ENCODE measurements around the gene TRIM66.

Gene TRIM66

DNA sequence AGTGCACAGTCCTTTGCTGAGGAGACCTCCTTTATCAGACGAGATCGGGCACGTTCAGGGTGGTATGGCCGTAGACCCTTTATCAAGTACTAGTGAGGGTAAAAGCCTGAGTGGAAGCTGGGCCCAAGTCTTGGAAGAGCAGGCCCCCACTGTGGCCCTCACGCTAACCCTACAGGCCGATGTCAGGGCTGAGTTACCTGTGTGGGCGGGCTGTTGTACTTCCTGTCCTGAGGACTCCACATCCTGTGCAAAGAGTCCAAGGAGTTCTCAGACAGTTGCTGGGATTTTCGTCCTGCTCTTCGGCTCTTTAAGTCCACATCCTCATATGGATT, 35.0 kb upstream of the TRIM66 start:
- FAIRE-seq (no peak), DNase-seq (ENCODE audit: extremely low spot score, insufficient read length, low read depth) (no peak)

DNA sequence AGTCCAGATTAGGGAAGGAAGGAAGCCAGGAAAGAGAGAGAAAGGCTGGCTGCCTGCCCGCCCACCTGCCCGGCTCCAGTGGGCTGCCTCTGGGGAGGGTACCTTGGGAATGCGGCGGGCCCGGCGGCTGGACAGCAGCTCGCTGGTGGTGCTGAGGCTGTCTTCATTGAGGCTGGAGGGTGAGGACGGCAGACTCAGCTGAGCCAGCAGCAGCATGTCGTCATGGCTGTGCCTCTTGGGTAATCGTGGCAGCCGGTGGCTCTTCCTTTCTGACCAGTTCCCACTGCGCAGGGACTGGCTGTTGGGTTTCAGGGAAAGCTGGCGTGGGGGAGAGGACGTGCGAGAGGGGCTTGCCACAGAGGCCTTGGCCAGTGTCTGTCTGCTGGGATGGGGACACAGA, 33.0 kb upstream of the TRIM66 start:
- no peak for DNase-seq (ENCODE audit: extremely low spot score, insufficient read length, low read depth)
- no peak for FAIRE-seq

DNA sequence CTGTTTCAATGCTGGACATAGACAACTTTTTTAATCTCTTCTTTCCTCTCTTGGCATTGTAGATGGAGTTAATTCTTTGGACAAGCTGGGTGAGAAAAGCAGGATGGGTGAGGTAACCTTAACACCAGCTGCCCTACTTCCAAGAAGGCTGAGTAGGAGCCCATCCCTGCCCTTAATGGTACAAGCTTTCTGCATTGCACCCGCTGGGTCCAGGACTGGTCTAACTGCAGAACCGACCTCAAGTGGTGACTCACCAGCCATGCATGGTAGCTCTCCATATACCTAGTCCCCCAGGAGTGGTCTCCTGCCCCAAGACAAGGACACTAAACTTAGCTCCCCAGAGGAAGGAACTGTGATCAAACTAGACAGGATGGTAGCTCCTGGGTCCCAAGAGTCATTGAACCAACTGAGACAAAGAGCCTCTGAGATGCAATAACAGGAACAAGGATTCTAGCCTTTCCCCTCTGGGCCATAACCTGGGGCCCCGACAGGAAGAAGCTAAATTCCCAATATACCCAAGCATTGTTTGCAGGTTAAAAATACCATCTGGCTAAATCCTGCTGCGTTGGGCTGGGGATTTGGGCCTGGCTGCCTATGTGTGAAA, 32.3 kb upstream of the TRIM66 start:
- FAIRE-seq (no peak), DNase-seq (ENCODE audit: extremely low spot score, insufficient read length, low read depth) (no peak)

DNA sequence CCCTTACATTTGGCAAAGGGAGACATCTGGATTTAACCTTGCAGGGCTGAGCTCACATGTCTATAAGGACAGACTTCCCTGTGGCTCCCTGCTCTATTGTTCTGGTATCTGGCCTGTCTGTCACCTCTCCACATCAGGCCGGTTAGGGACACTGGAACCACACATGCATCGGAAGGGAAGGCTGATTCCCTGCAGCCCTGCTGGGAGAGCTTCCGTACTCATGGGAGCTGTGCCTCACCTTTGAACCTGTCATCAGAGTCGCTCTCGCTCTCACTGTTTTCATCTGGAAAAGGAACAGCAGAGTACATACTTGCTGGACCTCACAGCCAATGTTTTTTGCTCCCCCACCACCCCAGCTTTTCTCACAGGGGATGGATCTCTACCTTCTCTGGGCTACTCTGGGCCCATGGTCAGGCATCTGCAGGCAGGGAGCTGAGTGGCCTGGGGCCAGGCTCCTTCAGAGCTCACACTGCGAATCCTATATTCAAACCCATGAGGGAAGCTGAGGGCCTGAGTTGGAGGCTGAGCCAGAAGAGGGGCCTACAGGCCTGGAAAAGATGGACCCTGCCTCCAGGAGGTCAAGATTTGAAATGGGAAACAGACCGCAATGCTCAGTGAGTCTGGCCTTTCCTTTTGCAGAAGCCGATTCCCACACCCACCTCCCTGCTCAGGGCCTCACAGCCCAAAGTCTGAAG, 31.4 kb upstream of the TRIM66 start:
- DNase-seq (ENCODE audit: extremely low spot score, insufficient read length, low read depth) = no peak
- no peak for FAIRE-seq

DNA sequence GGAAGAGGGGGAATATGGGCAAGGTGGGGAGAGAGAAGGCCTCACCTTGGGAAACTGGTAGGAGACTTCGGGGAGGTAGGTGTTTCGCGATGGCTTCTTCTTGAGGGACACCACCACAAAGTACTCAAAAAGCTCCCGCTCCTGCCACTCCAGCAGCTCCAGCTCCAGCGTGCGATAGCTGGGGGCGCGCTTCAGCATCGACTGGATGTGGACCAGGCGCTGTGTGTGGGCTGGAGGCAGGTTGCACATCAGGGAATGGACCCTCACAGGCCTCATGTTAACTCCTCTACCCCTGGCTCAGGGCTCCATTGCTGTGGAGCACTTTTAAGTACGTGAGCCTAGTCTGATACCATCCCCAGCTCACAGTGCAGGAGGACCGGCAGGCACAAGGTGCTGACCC, 30.0 kb upstream of the TRIM66 start:
- DNase-seq (ENCODE audit: extremely low spot score, insufficient read length, low read depth) (no peak), FAIRE-seq (no peak)

DNA sequence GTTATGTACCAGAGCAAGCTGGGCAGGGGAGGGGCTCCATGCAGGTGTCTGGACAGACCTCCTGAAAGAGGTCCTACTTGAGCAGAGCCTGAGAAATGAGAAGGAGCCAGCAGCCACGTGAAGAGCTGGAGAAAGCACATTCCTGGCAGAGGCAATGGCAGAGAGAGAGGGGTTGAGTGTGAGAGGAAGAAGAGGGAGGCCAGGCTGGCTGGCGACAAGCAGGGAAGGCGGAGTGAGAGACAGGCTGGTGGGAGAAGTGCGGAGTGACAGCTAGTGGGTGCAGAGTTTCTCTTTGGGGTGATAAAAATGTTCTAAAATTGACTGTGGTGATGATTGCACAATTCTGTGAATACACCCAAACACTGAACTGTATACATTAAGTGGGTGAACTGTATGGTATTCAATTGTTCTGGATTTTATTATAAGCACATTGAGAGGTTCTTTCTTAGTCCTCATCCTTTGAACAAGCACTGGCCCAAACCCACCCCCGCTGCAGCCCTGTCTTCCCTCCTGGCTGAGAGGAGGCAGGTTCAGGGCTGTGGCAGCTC, 29.5 kb upstream of the TRIM66 start:
- FAIRE-seq (no peak), DNase-seq (ENCODE audit: extremely low spot score, insufficient read length, low read depth) (no peak)

DNA sequence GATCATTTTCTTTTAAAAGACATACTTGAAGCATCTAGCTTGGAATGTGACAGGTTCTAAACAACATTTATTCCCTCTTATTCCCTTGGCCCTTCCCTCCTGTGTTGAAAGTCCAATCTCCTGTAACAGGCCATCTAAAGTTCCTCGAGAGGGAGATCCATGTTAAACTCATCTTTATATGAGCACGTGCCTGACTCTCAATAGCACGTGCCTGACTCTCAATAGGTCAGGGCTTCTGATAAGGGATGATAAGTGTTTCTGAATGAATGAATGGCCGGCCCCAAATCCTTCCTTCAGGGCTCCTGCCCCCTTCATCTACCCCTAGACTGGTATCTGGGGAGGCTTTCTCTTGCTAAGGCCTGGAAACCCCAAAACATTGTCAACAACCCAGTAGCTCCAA, 27.3 kb upstream of the TRIM66 start:
- FAIRE-seq = no peak
- no peak for DNase-seq (ENCODE audit: extremely low spot score, insufficient read length, low read depth)

DNA sequence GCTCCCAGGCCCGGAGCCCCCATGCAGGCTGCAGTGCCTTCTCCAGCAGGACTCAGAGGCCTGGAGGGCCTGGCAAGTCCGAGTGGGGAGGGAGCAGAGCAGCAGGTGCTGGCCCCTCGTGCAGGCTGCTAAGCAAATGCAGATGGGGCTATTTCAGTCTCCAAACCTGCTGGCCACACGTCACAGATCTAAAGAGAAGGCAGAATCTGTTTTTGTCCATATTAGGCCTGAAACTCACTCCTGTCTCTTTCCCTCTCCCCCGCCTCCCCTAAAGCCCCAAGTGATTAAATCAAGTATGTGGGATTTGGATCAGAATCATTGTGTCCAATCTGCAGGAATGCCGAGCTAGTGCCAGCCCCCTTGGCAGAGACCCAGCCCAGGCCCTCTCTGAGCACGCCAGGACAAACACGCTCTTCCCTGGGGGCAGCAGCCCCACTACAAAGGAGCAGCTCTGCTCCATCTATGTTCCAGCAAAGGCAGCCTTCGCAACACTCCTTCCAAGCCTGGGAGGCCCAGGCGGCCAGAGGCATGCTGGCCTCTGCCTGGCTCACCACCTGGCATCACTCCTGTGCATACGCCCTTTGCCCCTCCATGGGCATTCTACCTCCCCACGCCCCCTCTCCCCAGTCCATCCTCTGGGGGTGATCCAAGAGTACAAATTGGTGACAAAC, 26.7 kb upstream of the TRIM66 start:
- no peak for FAIRE-seq
- no peak for DNase-seq (ENCODE audit: extremely low spot score, insufficient read length, low read depth)

DNA sequence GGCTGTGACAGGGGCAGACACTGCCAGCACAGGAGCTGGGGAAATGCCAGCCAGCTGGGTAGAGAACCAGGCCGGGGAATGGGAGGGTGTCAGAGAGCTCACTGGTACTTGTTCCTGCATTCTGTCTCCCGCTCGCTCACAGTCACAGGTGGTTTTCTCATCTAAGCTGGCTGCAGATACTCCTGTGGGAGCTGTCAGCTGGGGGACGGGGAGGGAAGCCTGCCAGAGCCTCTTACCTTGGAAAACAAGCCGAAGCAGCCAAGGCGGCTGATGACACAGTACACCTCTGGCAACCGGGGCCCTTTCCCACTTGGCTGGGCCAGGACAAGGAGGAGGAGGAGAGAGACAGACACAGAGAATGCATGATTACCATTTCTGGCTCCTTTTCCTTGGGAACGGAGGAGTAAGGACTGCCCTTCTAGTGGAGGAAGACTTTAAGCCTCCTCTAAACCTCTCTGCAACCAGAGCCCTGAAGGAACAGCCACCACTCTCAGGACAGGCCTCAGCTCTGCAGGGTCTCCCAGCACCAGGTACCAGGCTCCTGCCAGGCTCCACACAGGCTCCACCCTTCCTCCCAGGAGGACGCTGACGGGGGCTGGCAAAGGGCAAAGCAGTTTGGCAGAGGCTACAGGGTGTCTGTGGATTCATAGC, 25.2 kb upstream of the TRIM66 start:
- FAIRE-seq (no peak), DNase-seq (ENCODE audit: extremely low spot score, insufficient read length, low read depth) (no peak)

DNA sequence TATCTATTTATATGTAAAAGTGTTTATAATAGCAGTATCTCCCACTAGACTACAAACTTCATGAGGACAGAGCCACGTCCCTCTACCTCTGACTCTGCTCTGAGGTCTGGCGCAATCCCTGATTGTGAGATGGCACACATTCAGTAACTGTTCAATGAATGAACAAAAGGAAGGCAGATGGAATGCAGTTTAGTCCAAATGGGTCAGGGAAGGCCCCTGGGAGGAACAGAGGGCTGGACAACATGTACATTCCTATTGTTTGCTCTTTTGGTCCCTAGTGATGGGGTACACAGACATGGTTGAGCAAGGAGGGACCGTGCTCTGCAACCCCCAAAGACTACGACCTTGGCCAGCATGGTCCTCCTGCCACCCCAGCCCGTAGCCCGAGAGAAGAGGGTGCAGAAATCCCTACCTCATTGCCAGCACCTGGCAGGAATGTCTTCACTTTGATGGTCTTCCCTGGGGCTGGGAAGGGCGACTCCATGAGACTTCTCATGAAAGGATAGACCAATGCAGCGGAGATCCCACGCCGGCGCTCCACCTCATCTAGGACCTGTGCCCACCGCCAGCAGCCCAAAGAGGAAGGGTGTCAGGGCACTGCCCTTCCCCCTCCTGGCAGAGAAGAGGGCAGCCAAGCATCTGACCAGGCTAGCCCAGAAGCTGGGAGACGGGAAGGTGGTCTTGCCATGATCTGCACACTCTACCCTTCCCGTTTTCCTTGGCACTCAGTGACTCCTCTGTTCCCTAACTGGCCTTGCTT, 24.4 kb upstream of the TRIM66 start:
- DNase-seq (ENCODE audit: extremely low spot score, insufficient read length, low read depth) (no peak), FAIRE-seq (no peak)

DNA sequence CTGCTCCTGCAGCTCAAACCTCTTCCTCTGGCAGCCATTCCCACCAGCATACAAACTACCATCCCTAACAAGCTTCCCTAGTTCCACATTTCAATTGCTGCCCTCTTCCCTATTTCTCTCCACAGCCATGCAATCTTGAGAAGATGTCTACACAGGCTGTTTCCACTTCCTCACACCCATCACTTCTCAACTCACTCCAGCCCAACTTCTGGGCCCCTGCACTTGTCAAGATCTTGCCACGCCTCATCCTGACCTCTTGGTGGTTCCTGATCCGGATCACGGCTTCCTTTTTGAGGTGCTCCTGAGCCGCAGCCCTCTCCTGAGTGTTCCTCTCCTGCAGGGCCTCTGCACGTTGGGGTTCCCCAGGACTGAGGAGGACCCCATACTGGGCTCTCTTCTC, 22.7 kb upstream of the TRIM66 start:
- FAIRE-seq = no peak

DNA sequence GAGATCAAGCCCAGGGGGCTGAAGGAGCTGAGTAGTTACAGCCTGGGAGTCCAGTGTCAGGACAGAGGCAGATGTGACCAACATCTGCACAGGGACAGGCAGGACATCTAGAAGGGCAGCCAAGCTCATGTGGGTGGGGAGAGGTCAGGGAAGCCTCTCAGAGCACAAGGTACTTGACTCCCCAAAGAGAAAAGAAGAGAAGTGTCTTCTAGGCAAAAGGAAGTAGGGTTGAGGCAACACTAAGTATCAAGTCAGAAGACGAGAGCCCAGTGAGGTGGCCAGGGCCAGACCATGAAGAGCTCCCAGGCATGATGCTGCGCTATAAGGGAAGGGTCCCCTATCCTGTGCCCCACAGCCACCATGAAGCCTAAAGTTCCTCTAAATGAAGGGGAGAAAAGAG, 21.7 kb upstream of the TRIM66 start:
- DNase-seq (ENCODE audit: extremely low spot score, insufficient read length, low read depth) = no peak
- no peak for FAIRE-seq

More for the DNA sequence above, 22.7 kb upstream of the TRIM66 start:
- no peak for DNase-seq (ENCODE audit: extremely low spot score, insufficient read length, low read depth)

DNA sequence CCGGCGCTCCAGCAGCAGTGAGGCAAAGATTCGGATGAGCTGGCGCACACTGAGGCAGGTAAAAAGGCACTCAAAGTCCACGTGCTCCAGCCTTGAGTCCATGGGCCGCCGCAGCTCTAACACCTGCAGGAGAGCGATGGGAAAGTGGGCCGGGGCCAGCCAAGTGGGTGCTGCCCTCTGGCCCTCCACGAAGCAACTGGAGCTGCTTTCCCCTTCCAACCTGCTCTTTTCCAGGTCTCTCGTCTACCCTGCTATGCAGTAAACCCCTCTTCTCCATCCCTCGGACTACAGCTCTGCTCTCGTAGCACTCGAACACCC, 20.1 kb upstream of the TRIM66 start:
- DNase-seq (ENCODE audit: extremely low spot score, insufficient read length, low read depth) = no peak
- no peak for FAIRE-seq

DNA sequence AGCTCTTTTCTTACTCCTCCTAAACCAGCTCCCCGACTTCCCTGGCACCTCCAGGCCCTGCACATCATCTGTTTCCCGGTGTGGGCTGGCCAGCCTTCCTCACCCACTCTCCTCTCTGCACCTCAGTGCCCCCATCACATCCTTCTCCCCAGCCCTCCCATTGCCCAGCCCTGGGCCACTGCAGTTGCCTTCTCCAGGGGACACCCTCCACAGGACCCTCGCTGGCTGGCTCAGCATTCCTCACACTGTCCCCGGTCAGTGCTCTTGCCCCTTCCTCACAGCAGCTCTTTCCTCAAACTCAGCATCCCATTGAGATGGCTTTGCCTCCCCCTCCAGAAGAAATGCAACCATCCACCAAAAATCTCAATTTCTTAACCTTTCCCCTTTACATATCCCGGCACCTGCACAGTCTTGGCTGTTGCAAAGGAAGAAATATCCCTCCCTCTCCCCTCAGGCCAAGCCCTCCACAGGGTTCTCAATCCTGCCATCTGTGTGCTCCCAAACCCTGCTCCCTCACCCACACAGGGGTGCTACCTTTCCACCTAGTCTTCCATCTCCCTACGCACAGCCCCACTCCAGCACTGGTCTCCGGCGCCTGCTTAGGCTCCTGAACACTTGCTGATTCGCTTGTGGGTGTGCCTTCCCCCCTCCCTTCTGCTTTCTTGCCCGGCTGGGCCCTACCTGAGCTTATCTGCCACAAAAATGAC, 19.6 kb upstream of the TRIM66 start:
- FAIRE-seq = no peak
- no peak for DNase-seq (ENCODE audit: extremely low spot score, insufficient read length, low read depth)

DNA sequence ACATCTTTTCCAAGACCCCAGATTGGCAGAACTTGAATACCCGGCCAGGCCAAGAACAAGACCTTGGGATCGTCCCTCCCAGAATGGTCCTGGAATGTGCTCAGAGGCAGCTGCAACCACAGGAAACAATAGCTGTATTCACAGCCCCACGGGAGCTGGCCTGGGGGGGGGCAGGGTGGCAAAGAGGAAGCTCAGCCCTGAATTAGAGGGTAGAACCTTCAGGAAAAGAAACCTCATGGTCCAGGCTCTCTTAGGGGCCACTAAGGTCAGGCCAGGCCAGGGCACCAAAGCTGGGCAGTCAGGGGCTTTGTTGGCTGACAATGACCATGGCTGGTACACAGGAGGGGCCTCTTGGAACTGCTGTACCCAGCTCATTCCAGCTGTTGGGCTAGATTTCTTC, 17.4 kb upstream of the TRIM66 start:
- no peak for FAIRE-seq
- DNase-seq (ENCODE audit: extremely low spot score, insufficient read length, low read depth) = no peak

DNA sequence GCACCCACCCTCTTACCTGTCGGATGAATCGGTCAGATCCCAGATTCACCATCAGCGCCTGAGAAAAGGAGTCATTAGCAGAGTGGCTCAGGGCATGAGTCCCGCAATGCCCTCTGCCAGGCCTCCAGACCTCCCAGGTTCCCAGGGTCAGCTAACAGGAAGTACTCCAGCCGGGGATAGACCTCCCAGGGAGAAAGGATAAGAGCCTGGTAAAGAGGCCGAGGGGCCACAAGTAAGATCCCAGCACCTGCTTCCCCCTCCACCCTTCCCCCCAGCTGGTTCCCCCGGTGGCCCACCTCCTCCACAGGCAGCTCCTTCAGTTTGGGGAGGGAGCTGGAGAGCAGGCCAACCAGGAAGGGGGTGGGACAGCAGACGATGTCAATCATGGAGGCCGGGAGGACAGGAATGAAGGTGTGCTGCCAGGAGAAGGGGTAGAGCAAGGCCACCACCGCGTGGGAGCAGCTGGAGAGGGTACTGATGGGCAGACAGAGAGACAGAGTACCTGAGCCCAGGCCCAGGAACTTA, 16.5 kb upstream of the TRIM66 start:
- DNase-seq (ENCODE audit: extremely low spot score, insufficient read length, low read depth) = no peak
- FAIRE-seq = no peak

DNA sequence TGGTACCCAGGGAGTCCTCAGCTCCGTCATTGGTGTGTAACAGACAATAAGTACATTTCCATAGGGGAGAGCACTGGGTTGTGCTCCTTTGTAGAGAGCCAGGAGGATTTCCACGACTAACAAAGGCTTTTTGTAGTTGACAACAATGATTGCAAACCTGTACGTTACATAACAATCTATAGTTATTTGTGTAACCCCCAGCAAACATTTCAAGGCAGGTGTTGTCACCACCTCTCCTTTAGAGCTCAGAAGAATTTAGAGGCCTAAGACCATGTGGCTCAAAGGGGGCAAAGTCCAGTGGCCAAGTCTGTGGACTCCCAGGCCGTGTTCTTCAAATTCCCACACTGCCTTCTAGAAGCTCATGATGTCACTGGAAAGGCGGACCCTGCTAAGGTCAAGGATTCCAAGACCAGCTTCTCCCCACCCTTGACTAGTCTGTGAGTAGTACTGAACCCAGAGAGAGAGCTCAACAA, 15.9 kb upstream of the TRIM66 start:
- no peak for FAIRE-seq

DNA sequence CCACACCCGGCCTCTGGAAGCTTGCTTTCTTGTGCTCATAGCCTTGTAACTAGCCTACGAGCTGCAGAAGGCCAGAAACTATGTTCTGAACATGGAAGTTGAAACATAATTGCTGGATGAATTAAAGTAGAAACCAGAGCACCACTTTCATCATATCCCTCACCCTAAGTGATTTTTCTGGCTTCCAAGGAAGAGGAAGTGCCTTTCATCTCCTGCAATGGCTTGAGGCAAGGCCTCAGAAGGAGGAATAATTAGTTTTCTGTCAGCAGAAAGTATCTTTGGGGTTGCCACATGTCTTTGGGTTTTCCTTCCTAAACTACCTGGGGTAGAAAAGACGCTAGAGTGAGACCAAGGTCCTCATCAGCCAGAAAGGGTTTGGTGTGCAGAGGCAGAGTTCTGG, 14.6 kb upstream of the TRIM66 start:
- FAIRE-seq (no peak), DNase-seq (ENCODE audit: extremely low spot score, insufficient read length, low read depth) (no peak)

More for the DNA sequence above, 15.9 kb upstream of the TRIM66 start:
- no peak for DNase-seq (ENCODE audit: extremely low spot score, insufficient read length, low read depth)

DNA sequence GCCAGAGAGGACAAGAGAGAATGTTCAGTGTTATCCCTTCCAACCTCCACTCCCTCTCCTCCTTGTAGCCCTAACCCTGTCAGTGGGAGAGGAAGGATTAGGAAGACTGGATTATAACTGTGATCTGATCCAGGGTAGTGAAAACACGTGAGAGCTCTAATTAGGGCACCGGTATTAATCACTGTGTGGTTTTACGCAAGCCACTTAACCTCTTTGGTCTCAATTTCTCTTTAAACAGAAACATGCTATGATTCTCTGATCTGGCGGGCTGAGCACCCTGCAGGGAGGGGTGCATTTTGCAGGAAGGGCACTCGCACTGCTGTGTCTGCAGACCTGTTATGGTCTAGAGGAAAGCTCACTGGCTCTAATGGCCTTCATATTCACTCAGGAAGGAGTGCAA, 11.7 kb upstream of the TRIM66 start:
- no peak for DNase-seq (ENCODE audit: extremely low spot score, insufficient read length, low read depth)

More for the DNA sequence above, 11.7 kb upstream of the TRIM66 start:
- FAIRE-seq = no peak

Measured in GM18507 (cell line).